ENCODE measurements around the gene NPAS3.

Gene NPAS3

DNA sequence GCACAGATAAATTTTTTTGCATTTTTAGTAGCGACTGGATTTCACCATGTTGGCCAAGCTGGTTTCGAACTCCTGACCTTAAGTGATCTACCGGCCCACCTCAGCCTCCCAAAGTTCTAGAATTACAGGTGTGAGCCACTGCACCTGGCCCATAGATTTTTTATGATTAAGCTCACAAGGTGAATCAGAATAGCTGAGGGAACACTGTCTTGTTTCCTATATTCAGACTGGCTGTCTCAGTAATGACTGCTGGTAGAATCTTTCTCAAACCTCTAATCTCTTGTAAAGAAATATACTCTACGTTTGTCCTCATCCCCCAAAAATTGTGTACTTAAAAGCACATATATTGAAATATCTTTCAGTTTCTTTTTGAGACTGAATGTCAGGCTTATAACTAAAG, 650.1 kb downstream of the NPAS3 start:
- no peak for DNase-seq (ENCODE audit: low spot score)

DNA sequence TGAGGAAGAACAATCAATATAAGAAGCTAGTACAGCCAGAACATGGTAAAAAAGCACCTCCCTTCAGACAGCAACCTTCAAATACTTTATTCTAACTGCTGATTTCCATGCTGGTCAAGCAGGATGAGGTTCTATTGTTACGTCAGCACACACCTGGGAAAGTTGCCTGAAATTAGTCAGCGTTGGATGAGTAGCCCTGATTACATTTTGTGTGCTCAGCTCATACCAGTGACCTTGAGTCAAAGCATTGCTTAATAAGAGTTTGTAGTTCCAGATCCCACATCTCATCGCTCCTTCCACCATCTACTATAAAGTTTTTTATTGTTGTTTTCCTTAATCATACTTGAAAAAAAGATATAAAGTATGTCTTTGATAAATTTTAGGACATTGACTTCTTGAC, 650.7 kb downstream of the NPAS3 start:
- no peak for DNase-seq (ENCODE audit: low spot score)

DNA sequence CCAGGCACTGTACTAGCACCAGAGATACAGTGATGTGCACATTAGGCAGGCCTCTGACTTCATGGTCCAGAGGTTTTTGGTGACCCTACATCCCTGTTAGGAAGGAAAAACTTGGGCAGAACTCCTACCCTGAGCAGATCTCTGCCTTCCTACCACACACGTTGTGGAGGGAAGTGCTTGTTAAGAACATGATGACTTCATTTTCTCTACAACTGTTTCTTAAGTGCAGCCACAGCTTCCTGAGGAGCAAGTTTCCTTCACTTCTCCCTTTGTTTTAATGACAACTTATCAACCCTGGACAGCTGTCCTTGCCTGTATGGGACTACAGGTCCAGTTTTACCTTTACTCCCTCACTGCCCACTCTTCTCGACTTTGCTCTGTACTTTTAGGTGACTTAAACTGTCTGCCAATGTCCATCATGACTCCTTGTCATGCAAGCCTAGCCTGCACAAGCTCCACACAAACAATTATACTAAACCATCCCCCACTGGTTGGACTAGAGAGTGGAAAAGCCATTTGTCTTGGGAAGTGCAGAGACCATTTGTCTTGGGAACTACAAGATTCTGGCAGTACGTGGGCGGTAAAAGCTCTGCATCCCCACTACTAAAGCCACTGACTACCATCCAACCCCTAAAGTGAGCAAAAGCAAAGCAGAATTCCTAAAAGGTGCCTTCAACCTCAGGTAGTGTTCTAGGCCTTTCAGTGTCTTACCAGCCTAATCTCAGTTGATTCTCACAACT, 652.4 kb downstream of the NPAS3 start:
- DNase-seq (ENCODE audit: low spot score): no peak

DNA sequence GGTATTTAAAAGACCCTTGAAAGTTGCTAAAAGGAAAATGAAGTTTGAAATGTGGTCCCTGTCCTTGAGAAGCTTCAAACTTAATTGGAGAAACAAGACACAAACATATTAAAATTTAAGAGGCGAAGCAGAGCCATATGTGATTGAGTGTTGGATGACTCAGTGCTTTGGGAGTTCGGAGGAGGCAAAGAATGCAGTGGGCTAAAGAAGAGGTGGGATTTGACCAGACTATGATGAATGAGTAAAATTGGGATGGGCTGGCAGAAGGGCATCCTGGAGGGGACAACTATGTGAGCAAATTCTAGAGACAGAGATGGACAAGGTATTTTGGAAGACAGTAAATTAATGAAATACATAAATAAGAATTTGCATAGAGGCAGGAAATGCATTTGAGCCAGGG, 653.6 kb downstream of the NPAS3 start:
- DNase-seq (ENCODE audit: low spot score): no peak

- no peak for DNase-seq (ENCODE audit: low spot score)
These were observed 657.8 kb downstream of the NPAS3 start for GRCh38 chr14:33596211-33597080.

- no peak for DNase-seq (ENCODE audit: low spot score)
These were observed 659.9 kb downstream of the NPAS3 start for GRCh38 chr14:33598582-33598981.

GRCh38 chr14:33602396-33602795, 663.7 kb downstream of the NPAS3 start:
- no peak for DNase-seq (ENCODE audit: low spot score)

DNA sequence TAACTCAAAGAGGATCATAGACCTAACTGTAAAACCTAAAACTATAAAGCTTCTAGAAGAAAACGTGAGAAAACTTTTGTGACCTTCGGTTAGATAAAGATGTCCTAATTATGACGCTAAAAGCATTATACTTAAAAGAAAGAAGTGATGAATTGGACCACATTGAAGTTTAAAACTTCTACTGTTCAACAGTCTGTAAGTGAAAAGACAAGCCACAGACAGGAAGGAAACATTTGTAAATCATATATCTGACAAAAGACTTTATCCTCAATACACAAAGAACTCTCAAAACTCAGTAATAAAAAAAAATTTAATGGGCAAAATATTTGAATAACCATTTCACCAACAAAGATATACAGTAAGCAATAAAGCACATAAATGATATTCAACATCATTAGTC, 667.9 kb downstream of the NPAS3 start:
- no peak for DNase-seq (ENCODE audit: low spot score)

- DNase-seq (ENCODE audit: low spot score): no peak
These were observed 670.9 kb downstream of the NPAS3 start for GRCh38 chr14:33609582-33609981.

GRCh38 chr14:33610121-33610520, 671.4 kb downstream of the NPAS3 start:
- no peak for DNase-seq (ENCODE audit: low spot score)

DNA sequence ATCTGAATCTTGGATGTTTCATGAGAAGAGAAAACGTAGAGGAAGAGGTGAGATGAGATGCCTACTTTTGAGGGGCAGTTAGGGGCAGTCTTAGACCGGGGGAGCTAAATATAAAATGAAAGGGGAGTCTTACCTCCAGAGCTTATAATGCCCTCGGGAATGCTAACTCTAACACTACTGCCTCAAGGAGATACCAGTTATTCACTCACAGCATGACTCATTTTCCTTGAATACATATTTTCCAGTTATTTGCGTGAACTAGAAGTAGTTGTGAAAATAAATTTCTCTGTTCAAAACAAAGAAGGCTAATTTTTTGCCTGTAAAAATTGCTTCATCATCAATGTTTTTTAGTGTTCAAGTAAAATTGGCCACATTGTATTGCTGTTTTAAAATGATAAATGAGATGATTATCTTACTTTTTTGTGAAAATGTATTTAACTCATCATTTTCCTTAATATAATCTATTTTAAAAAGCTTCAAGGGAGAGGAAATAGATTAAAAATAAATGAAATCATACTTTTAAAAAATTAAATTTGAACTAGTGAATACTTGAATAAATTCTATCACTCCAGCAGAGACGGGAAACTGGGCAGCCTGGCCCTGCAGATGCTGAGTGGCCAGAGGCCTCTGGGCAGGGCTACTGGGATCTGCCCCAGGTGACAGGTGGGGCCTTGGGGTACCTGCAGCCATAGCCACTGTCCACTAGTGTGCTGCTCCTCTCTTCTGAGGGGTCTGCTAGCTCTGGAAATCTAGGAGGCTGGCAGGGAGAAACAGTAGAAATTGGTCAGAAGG, 672.9 kb downstream of the NPAS3 start:
- DNase-seq (ENCODE audit: low spot score): no peak

- DNase-seq (ENCODE audit: low spot score): no peak
These were observed 673.5 kb downstream of the NPAS3 start for GRCh38 chr14:33612197-33612505.

DNA sequence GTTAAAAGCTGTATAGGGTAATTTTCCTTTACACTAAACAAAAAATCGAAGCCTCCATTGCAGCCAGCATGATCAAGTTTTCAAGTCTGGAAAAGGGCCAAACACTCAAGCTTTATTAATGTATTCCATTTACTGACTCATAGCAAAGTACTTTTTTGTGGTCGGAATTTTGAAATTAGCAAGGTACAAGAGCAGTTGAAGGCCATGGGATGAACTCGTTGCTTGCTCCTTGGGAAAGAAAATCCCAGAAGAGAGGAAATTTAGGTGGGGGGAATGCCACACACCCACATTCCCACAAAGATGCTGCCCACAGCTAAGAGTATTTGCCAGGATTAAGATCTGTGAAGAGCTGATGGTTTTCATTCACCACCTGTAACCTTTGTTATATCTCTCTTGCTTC, 678.5 kb downstream of the NPAS3 start:
- no peak for DNase-seq (ENCODE audit: low spot score)

DNA sequence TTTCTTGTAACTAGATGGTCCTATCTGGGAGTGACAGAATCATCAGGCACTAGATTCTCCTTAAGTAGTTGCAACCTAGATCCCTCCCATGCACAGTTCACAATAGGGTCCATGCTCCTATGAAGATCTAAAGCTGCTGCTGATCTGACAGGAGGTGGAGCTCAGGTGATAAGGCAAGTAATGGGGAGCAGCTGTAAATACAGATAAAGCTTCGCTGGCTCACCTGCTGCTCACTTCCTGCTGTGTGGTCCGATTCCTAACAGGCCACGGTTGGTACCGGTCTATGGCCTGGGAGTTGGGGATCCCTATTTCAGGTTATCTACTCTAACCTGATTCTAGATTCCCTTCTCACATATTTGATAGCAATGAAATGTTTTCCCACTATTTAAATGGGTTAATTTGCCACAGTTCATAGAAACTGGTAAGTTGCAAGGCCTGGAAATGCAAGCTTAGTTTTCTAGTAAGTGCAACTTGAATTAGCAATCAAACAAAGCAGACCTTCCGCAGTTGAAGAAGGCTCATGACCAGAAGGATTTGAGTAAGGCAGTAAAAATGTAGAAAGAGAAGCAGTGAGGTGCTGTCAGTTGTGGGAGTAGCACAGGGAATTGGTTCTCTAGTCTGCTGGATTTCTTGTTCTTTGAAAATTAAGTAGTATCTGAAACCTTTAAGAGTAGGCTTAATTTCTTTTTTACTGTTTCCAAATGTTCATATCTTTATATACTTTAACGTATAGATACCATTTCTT, 679.9 kb downstream of the NPAS3 start:
- no peak for DNase-seq (ENCODE audit: low spot score)

GRCh38 chr14:33622496-33622895, 683.8 kb downstream of the NPAS3 start:
- DNase-seq (ENCODE audit: low spot score): no peak

GRCh38 chr14:33629792-33630191, 691.1 kb downstream of the NPAS3 start:
- no peak for DNase-seq (ENCODE audit: low spot score)

- no peak for DNase-seq (ENCODE audit: low spot score)
These were observed 692.3 kb downstream of the NPAS3 start for GRCh38 chr14:33631021-33631420.

GRCh38 chr14:33631441-33631840, 692.8 kb downstream of the NPAS3 start:
- DNase-seq (ENCODE audit: low spot score): no peak

GRCh38 chr14:33634631-33635030, 696.0 kb downstream of the NPAS3 start:
- DNase-seq (ENCODE audit: low spot score): no peak

DNA sequence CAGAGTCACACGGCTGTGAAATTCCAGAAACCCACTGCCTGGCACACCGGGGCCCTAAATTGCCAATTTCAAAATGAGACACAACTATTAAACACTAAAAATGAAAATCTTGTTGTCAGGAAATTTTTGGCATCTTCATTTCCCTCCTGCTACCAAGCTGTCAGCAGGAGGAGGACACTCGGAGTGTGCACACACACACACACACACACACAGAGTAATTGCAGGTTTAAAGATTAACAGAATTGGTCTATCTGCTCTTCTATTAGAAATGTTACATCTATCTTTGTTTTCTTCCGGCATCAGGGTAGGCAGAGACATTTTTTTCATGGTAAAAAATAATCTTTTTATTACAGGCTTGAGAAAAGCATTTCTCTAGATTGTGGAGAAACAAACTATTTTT, 698.0 kb downstream of the NPAS3 start:
- DNase-seq (ENCODE audit: low spot score): no peak

- no peak for DNase-seq (ENCODE audit: low spot score)
These were observed 703.4 kb downstream of the NPAS3 start for GRCh38 chr14:33642080-33642479.

GRCh38 chr14:33642691-33643244, 704.1 kb downstream of the NPAS3 start:
- no peak for DNase-seq (ENCODE audit: low spot score)
